Transverse colon (tissue), 4 donors: ENCODE results near the gene PCDHGA1. TPM values are rescaled to one million over a fixed set of nuclear protein-coding genes. Genes with fewer than 3 reads are reported as not detected.

ENCODE experiments used
- DNase-seq: peaks from one replicate; pipeline ENCODE4 v3.0.0-alpha.2; 2019
- H3K27ac ChIP-seq, 4 donors: fragments of 200-600 bp; sonication (generic); 2 replicates each; pipeline ENCODE4 v1.5.1; 2016 to 2018; ENCODE audit warnings: inconsistent platforms in 4 of 4
- H3K27me3 ChIP-seq: fragments of 200-600 bp; sonication (generic); 2 replicates; pipeline ENCODE4 v1.5.1; 2017; ENCODE audit warnings: inconsistent platforms
- H3K36me3 ChIP-seq, 4 donors: fragments of 200-600 bp; sonication (generic); 2 replicates each; pipeline ENCODE4 v1.5.1; 2017 to 2019; ENCODE audit warnings: inconsistent platforms in 4 of 4
- H3K4me1 ChIP-seq, 4 donors: fragments of 200-600 bp; sonication (generic); 2 replicates each; pipeline ENCODE4 v1.5.1; 2017 to 2020; ENCODE audit warnings: inconsistent platforms in 4 of 4
- H3K4me3 ChIP-seq, 4 donors: fragments of 200-600 bp; sonication (generic); 1 replicate in 1 of 4; 2 replicates in 3 of 4; pipeline versions ENCODE4 v1.5.1 to v1.6.1; 2017 to 2019; ENCODE audit warnings: inconsistent platforms in 4 of 4
- H3K9me3 ChIP-seq, 2 donors: fragments of 200-600 bp; sonication (generic); 2 replicates each; pipeline ENCODE4 v1.5.1; 2017 to 2019; ENCODE audit warnings: inconsistent platforms in 2 of 2
- EP300 ChIP-seq: sonication (generic); formaldehyde crosslinking; IDR thresholded peaks from one replicate; pipeline ENCODE4 v1.6.1; 2017; ENCODE audit warnings: antibody characterized with exemption, low read depth
- POLR2A ChIP-seq: fragments of 450-650 bp; IDR thresholded peaks from one replicate; pipeline ENCODE4 v1.6.1; 2016; ENCODE audit warnings: antibody characterized with exemption, mild to moderate bottlenecking, moderate library complexity
- POLR2AphosphoS5 ChIP-seq, 3 donors: sonication (generic); formaldehyde crosslinking; IDR thresholded peaks; one replicate each; pipeline ENCODE4 v1.6.1; 2016; ENCODE audit warnings: antibody characterized with exemption in 3 of 3
- WGBS, 2 donors: methylation state at CpG; one replicate each; pipeline ENCODE4 v1.1.5; 2018; ENCODE audit warnings: low coverage in 1 of 2; 5-methylcytosine and 5-hydroxymethylcytosine counted together
- in situ Hi-C, 4 donors: fragments of 200-750 bp; cut with MboI; loops; one replicate each; pipeline versions ENCODE4 v1.15.0 to v1.15.1; 2017; ENCODE audit warnings: low sequenced_read_pairs in 3 of 4, low pct_ligation_motif_present in 1 of 4, low pct_unique_long_range_greater_than_20kb in 1 of 4
- intact Hi-C: fragments of 100-400 bp; cut with DNase I; formaldehyde crosslinking; loops from one replicate; pipeline ENCODE4 v1.15.1; 2023; ENCODE audit warnings: low total_unique reads
- total RNA-seq, 4 donors: library from RNA; depleted of rRNA; stranded (reverse); fragments of >200 nt; gene quantifications; one replicate each; pipeline ENCODE4 v1.1.0, GENCODE V29; 2016
- TF ChIP-seq, protein P1 (sequence below), 5 experiments: fragments of 200-600 bp in 3 of 5; fragments of 450-650 bp in 2 of 5; sonication (generic) in 3 of 5; IDR thresholded peaks; 1 replicate in 2 of 5; 2 replicates in 3 of 5; pipeline ENCODE4 v1.5.1; 2016 to 2017; ENCODE audit warnings: antibody characterized with exemption in 5 of 5, inconsistent platforms in 3 of 5, mild to moderate bottlenecking in 2 of 5, moderate library complexity in 1 of 5

The PCDHGA1 gene
- total RNA-seq, 4 donors from 2014 or later: 0.55 to 0.64 TPM; not detected in 2

DNA sequence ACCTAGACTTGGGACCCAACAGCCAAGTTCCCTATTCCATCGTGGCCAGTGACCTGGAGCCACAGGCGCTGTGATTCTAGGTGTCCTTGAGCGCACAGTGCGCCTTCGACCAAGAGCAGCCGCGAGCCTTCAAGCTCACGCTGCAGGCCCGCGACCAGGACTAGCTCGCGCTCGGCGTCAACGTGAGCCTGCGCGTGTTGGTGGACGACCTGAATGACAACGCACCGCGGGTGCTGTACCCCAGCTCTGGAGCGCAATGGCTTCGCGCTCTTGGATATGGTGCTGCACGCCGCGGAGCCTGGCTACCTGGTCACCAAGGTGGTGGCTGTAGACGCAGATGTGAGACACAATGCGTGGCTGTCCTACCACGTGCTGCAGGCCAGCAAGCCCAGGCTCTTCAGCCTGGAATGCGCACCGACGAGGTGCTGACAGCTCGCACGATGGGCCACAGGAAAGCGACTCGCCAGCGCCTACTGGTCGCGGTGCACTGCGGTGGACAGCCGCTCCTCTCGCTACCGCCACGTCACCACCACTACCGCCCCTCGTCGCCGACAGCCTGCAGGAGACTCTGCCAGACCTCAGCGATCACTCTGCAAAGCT lies 111.4 kb downstream of the PCDHGA1 start:
- 75% methylated on average over 50 of the region's 50 CpGs; no CpG with 5 or more reads in 1 of the 2 donors for WGBS, 2 donors
- Histone ChIP-seq H3K9me3 (peaks cover 42 to 45% of the 10 kb centered on the region in 2 donors), H3K36me3 (no peaks in the 10 kb centered on the region), H3K4me1 (no peaks in the 10 kb centered on the region), H3K4me3 (no peak overlapping the region), H3K27ac (no peak overlapping the region), H3K27me3 (no peaks in the 10 kb centered on the region)
- intact Hi-C loops (no loop called here), in situ Hi-C loops (no loop called here)
- no peak for DNase-seq
- TF ChIP-seq POLR2A: no peak
- TF ChIP-seq, protein P1, sequence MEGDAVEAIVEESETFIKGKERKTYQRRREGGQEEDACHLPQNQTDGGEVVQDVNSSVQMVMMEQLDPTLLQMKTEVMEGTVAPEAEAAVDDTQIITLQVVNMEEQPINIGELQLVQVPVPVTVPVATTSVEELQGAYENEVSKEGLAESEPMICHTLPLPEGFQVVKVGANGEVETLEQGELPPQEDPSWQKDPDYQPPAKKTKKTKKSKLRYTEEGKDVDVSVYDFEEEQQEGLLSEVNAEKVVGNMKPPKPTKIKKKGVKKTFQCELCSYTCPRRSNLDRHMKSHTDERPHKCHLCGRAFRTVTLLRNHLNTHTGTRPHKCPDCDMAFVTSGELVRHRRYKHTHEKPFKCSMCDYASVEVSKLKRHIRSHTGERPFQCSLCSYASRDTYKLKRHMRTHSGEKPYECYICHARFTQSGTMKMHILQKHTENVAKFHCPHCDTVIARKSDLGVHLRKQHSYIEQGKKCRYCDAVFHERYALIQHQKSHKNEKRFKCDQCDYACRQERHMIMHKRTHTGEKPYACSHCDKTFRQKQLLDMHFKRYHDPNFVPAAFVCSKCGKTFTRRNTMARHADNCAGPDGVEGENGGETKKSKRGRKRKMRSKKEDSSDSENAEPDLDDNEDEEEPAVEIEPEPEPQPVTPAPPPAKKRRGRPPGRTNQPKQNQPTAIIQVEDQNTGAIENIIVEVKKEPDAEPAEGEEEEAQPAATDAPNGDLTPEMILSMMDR (IDR thresholded peaks at IDR 0.05): no peak
- no peak for TF ChIP-seq POLR2AphosphoS5 (IDR thresholded peaks at IDR 0.05)
- TF ChIP-seq EP300: no peak

DNA sequence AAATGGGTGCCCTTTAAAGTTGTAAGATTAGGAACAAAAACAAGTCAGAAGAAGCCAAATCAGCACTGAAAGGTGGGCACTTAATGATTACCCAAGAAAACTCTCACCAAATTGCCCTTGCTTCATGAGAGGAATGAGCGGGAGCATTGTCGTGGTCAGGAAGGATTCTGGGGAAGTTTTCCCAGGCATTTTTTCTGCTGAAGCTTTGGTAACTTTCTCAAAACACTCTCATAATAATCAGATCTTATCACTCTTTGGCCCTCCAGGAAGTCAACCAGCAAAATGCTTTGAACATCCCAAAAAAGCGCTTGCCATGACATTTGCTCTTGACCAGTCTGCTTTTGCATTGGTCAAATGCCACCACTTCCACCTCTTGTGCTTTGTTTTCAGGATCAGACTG lies 135.0 kb downstream of the PCDHGA1 start:
- intact Hi-C loops (no loop called here), in situ Hi-C loops (no loop called here)
- peaks cover 0 to 3% of the 10 kb centered on the region in 2 donors for H3K9me3 ChIP-seq
- no peaks in the 10 kb centered on the region for H3K4me1 ChIP-seq
- no peak for DNase-seq
- H3K36me3 ChIP-seq: no peaks in the 10 kb centered on the region
- TF ChIP-seq, protein P1 (IDR thresholded peaks at IDR 0.05): no peak
- TF ChIP-seq EP300 (no peak), POLR2A (no peak), POLR2AphosphoS5 (IDR thresholded peaks at IDR 0.05) (no peak)
- 98 to 100% methylated on average over 1 to 3 of the region's 3 CpGs for WGBS, 2 donors
- H3K4me3 ChIP-seq: no peak overlapping the region
- H3K27me3 ChIP-seq: no peaks in the 10 kb centered on the region
- H3K27ac ChIP-seq: no peak overlapping the region

DNA sequence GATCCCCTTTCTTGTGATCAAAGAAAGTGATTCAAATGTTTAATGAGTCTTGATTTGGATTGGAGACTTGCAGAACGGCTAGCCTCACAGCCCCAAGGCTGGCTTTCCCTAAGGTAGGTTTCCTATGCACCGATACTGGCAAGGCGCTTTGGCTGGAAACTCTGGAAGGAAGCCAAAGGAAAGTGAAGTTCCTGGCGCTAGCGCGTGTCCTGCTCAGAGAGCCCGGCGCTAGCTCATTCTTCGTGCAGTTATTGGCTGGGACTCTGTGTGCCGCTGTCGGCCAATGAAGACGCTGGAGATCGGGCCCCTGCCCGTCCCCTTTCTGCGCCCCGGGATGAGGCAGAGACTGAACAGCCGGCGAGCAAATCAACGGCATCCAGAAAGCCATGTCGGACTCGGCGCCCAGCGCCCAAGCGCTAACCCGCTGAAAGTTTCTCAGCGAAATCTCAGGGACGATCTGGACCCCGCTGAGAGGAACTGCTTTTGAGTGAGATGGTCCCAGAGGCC lies 145.4 kb downstream of the PCDHGA1 start, which contains the start of gene PCDHGC3:
Gene PCDHGC3 (plus strand): TSS at position 342 of the 507 bp plus-strand sequence. CDS start 151 bp downstream, at position 493.
- Histone ChIP-seq H3K4me1 (peaks cover 5 to 47% (median 23%) of the 10 kb centered on the region in 4 donors), H3K36me3 (no peaks in the 10 kb centered on the region), H3K27ac (peak within 1 kb of the TSS; percentile 85 to 93 (median 89)), H3K4me3 (peak within 1 kb of the TSS; percentile 46 to 75 (median 62)), H3K9me3 (no peaks in the 10 kb centered on the region), H3K27me3 (peaks cover 7% of the 10 kb centered on the region)
- in situ Hi-C loops (no loop called here), intact Hi-C loops (loop anchor here (5.0 kb wide), 1 partner anchor 37 kb away; no protein-coding TSS in a partner anchor)
- peak; percentile 89 for DNase-seq
- TF ChIP-seq, protein P1 (IDR thresholded peaks at IDR 0.05): peak in 3 of 5 experiments; percentile 6 to 35 (median 25)
- TF ChIP-seq EP300: no peak
- TF ChIP-seq POLR2A: peak; percentile 64
- TF ChIP-seq POLR2AphosphoS5 (IDR thresholded peaks at IDR 0.05): peak; percentile 59 to 67 (median 66)
- 0 to 1% methylated on average over 8 to 24 of the region's 28 CpGs for WGBS, 2 donors

DNA sequence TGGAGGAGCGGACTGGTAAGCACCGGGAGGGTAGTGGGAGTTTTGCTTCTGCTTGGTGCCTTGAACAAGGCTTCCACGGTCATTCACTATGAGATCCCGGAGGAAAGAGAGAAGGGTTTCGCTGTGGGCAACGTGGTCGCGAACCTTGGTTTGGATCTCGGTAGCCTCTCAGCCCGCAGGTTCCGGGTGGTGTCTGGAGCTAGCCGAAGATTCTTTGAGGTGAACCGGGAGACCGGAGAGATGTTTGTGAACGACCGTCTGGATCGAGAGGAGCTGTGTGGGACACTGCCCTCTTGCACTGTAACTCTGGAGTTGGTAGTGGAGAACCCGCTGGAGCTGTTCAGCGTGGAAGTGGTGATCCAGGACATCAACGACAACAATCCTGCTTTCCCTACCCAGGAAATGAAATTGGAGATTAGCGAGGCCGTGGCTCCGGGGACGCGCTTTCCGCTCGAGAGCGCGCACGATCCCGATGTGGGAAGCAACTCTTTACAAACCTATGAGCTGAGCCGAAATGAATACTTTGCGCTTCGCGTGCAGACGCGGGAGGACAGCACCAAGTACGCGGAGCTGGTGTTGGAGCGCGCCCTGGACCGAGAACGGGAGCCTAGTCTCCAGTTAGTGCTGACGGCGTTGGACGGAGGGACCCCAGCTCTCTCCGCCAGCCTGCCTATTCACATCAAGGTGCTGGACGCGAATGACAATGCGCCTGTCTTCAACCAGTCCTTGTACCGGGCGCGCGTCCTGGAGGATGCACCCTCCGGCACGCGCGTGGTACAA lies 146.0 kb downstream of the PCDHGA1 start:
- peak in 1 of 3 donors; percentile 12 for TF ChIP-seq POLR2AphosphoS5 (IDR thresholded peaks at IDR 0.05)
- TF ChIP-seq, protein P1 (IDR thresholded peaks at IDR 0.05): no peak
- Histone ChIP-seq H3K4me1 (peaks cover 5 to 52% (median 24%) of the 10 kb centered on the region in 4 donors), H3K27me3 (peaks cover 7% of the 10 kb centered on the region), H3K9me3 (no peaks in the 10 kb centered on the region), H3K36me3 (no peaks in the 10 kb centered on the region), H3K4me3 (peak overlapping the region; percentile 46 to 75 (median 62)), H3K27ac (peak overlapping the region; percentile 85 to 93 (median 89))
- in situ Hi-C loops (no loop called here), intact Hi-C loops (loop anchor here (5.0 kb wide), 1 partner anchor 36 kb away; no protein-coding TSS in a partner anchor)
- WGBS, 2 donors: 1% methylated on average over 47 of the region's 58 CpGs; no CpG with 5 or more reads in 1 of the 2 donors
- peak; percentile 57 for DNase-seq
